Keratinocyte (primary cell): ENCODE results near the gene NDUFAF5.

Experiments used
- EZH2 ChIP-seq: IDR thresholded peaks from one replicate; pipeline ENCODE4 v1.6.1; 2012; ENCODE audit warnings: inconsistent platforms, mild to moderate bottlenecking, low read length, moderate library complexity
- TF ChIP-seq, protein P1 (sequence below), 3 experiments: IDR thresholded peaks in 1 of 3; conservative IDR thresholded peaks in 1 of 3; optimal IDR thresholded peaks in 1 of 3; 2 replicates in 2 of 3; 3 replicates in 1 of 3; pipeline versions ENCODE3 to v1.5.1; 2011; ENCODE audit warnings: low read length in 3 of 3, mild to moderate bottlenecking in 3 of 3, moderate library complexity in 2 of 3, control low read depth in 1 of 3, inconsistent platforms in 1 of 3; ENCODE audit not compliant: insufficient read depth in 2 of 3; ENCODE audit errors: extremely low read depth in 1 of 3

GRCh38 chr20:13819885-13820645 lies 35.2 kb downstream of the NDUFAF5 start:
- TF ChIP-seq, protein P1, sequence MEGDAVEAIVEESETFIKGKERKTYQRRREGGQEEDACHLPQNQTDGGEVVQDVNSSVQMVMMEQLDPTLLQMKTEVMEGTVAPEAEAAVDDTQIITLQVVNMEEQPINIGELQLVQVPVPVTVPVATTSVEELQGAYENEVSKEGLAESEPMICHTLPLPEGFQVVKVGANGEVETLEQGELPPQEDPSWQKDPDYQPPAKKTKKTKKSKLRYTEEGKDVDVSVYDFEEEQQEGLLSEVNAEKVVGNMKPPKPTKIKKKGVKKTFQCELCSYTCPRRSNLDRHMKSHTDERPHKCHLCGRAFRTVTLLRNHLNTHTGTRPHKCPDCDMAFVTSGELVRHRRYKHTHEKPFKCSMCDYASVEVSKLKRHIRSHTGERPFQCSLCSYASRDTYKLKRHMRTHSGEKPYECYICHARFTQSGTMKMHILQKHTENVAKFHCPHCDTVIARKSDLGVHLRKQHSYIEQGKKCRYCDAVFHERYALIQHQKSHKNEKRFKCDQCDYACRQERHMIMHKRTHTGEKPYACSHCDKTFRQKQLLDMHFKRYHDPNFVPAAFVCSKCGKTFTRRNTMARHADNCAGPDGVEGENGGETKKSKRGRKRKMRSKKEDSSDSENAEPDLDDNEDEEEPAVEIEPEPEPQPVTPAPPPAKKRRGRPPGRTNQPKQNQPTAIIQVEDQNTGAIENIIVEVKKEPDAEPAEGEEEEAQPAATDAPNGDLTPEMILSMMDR (optimal IDR thresholded peaks at IDR 0.05 in 1 of 3, IDR thresholded peaks at IDR 0.05 in 1 of 3, conservative IDR thresholded peaks at IDR 0.05 in 1 of 3; ENCODE audit: extremely low read depth in 1 of 3, insufficient read depth in 2 of 3, low read length in 3 of 3), result peak; percentile 13 to 54 (median 31)
- TF ChIP-seq EZH2, result no peak
